HepG2 (cell line): ENCODE data around the gene PPIC. TPM values are rescaled to one million over a fixed set of nuclear protein-coding genes. Genes with fewer than 3 reads are reported as not detected.

Experiments
- ATAC-seq: fragments of 200-7000 bp; cut with Tn5 transposase; 3 replicates; pipeline ENCODE4 v1.9.1; 2020; ENCODE audit warnings: mild to moderate bottlenecking, moderate library complexity
- BruUV-seq: library from RNA; stranded (reverse); fragments of 400-500 nt; replicated peaks from 2 replicates; lab custom pipeline; 2021; lab: Mats Ljungman, UMichigan
- CTCF ChIA-PET: fragments of 300-600 bp; formaldehyde crosslinking; extraction: SDS; loops from one replicate; lab custom pipeline; 2021; ENCODE audit warnings: low total read pairs, inconsistent platforms, low intra/inter-chr PET ratio; lab: Yijun Ruan, JAX
- POLR2A ChIA-PET: fragments of 350-600 bp; sonication (Branson Sonifier 250); formaldehyde crosslinking; loops from one replicate; lab custom pipeline; 2020; ENCODE audit warnings: antibody characterized with exemption, inconsistent platforms; lab: Yijun Ruan, JAX
- DNase-seq: peaks from one replicate; pipeline ENCODE4 v3.0.0-alpha.2; 2015; ENCODE audit warnings: low spot score
- FAIRE-seq: peaks from 3 replicates; lab custom pipeline; 2011; peaks lifted over from hg19 to GRCh38; lab: Jason Lieb, UNC
- H2AFZ ChIP-seq: one replicate; pipeline ENCODE4 v1.6.1; 2011; ENCODE audit warnings: low read length, inconsistent platforms
- H3K27ac ChIP-seq: fragments of 300-600 bp; 3 replicates; pipeline ENCODE4 v1.8.0; 2011; ENCODE audit warnings: mixed run types, mild to moderate bottlenecking, mixed read lengths, low read length, inconsistent platforms; ENCODE audit not compliant: insufficient read depth; ENCODE audit errors: extremely low read length
- H3K27me3 ChIP-seq, 2 experiments: fragments of 200-600 bp in 1 of 2; 2 replicates in 1 of 2; 3 replicates in 1 of 2; pipeline versions ENCODE4 v1.6.0 to v1.8.0; 2011; ENCODE audit warnings: low read length in 2 of 2, mild to moderate bottlenecking in 2 of 2, moderate library complexity in 2 of 2, inconsistent platforms in 1 of 2; ENCODE audit not compliant: insufficient read depth in 2 of 2, control insufficient read depth in 1 of 2
- H3K36me3 ChIP-seq, 2 experiments: fragments of 200-600 bp in 1 of 2; replicated peaks in 1 of 2; 2 replicates in 1 of 2; 3 replicates in 1 of 2; pipeline versions ENCODE4 v1.5.1 to v1.8.0; 2011; ENCODE audit warnings: low read length in 2 of 2, inconsistent platforms in 1 of 2; ENCODE audit not compliant: insufficient read depth in 2 of 2, control insufficient read depth in 1 of 2
- H3K4me1 ChIP-seq: 2 replicates; pipeline ENCODE4 v1.5.1; 2012; ENCODE audit warnings: low read length, inconsistent platforms; ENCODE audit not compliant: insufficient read depth
- H3K4me2 ChIP-seq: 2 replicates; pipeline ENCODE4 v1.6.0; 2011; ENCODE audit warnings: low read depth, low read length, inconsistent platforms
- H3K4me3 ChIP-seq, 3 experiments: fragments of 200-600 bp in 1 of 3; sonication (generic), shearing (Covaris generic) in 1 of 3; replicated peaks in 1 of 3; 2 replicates each; pipeline ENCODE4 v1.5.1; 2011 to 2016; ENCODE audit warnings: low read length in 3 of 3, inconsistent platforms in 2 of 3, low read depth in 2 of 3, mild to moderate bottlenecking in 2 of 3, control low read depth in 1 of 3, mixed read lengths in 1 of 3; ENCODE audit not compliant: insufficient read depth in 1 of 3
- H3K79me2 ChIP-seq: one replicate; pipeline ENCODE4 v1.6.1; 2011; ENCODE audit warnings: low read length, inconsistent platforms; ENCODE audit not compliant: insufficient read depth
- H3K9ac ChIP-seq: 2 replicates; pipeline ENCODE4 v1.6.0; 2011; ENCODE audit warnings: mild to moderate bottlenecking, low read depth, low read length, inconsistent platforms; ENCODE audit not compliant: insufficient read depth
- H3K9me3 ChIP-seq: 2 replicates; pipeline ENCODE4 v1.5.1; 2012; ENCODE audit warnings: mild to moderate bottlenecking, low read length
- H4K20me1 ChIP-seq: 2 replicates; pipeline ENCODE4 v1.6.0; 2011; ENCODE audit warnings: inconsistent platforms, mild to moderate bottlenecking, low read length, moderate library complexity; ENCODE audit not compliant: insufficient read depth
- ARNT2 ChIP-seq: sonication (generic); formaldehyde crosslinking; IDR thresholded peaks from 2 replicates; pipeline ENCODE4 v1.8.0; 2022; ENCODE audit warnings: mild to moderate bottlenecking, low read depth, missing genetic modification reagents, moderate library complexity
- IKZF5 ChIP-seq: IDR thresholded peaks from 2 replicates; pipeline ENCODE4 v1.6.1; 2018; ENCODE audit warnings: missing genetic modification reagents, mild to moderate bottlenecking, missing compliant biosample characterization
- IRF1 ChIP-seq: sonication (generic); formaldehyde crosslinking; IDR thresholded peaks from 2 replicates; pipeline ENCODE4 v1.4.0; 2020; ENCODE audit warnings: low read depth, mild to moderate bottlenecking, missing genetic modification reagents
- KDM4B ChIP-seq: sonication (generic); formaldehyde crosslinking; IDR thresholded peaks from 2 replicates; pipeline ENCODE4 v1.4.0; 2020; ENCODE audit warnings: missing genetic modification reagents
- PCBP1 ChIP-seq: fragments of 200-400 bp; formaldehyde crosslinking; IDR thresholded peaks from 2 replicates; pipeline ENCODE4 v1.6.1; 2017; ENCODE audit warnings: mild to moderate bottlenecking, low read depth, low read length, borderline replicate concordance
- SRY ChIP-seq: sonication (generic); formaldehyde crosslinking; IDR thresholded peaks from 2 replicates; pipeline ENCODE4 v1.8.0; 2022; ENCODE audit warnings: mild to moderate bottlenecking, missing genetic modification reagents
- TAF15 ChIP-seq: fragments of 200-400 bp; formaldehyde crosslinking; IDR thresholded peaks from one replicate; pipeline ENCODE4 v1.6.1; 2018; ENCODE audit warnings: mild to moderate bottlenecking, low read depth, low read length; ENCODE audit not compliant: poor library complexity, severe bottlenecking
- TBP ChIP-seq: sonication (generic); formaldehyde crosslinking; IDR thresholded peaks from 2 replicates; pipeline ENCODE4 v1.5.0; 2020; ENCODE audit warnings: missing genetic modification reagents
- THAP11 ChIP-seq: IDR thresholded peaks from 2 replicates; pipeline ENCODE4 v1.6.1; 2016; ENCODE audit warnings: missing biosample characterization, missing genetic modification reagents
- ZBTB39 ChIP-seq: sonication (generic); formaldehyde crosslinking; IDR thresholded peaks from 2 replicates; pipeline ENCODE4 v1.5.0; 2020; ENCODE audit warnings: missing genetic modification reagents
- ZNF253 ChIP-seq: sonication (generic); formaldehyde crosslinking; IDR thresholded peaks from 2 replicates; pipeline ENCODE4 v1.8.0; 2022; ENCODE audit warnings: mild to moderate bottlenecking, missing genetic modification reagents, borderline replicate concordance
- ZNF44 ChIP-seq: sonication (generic); formaldehyde crosslinking; IDR thresholded peaks from 2 replicates; pipeline ENCODE4 v1.5.1; 2020; ENCODE audit warnings: mild to moderate bottlenecking, missing genetic modification reagents
- ZNF570 ChIP-seq: sonication (generic); formaldehyde crosslinking; IDR thresholded peaks from 2 replicates; pipeline ENCODE4 v1.4.0; 2020; ENCODE audit warnings: mild to moderate bottlenecking, missing genetic modification reagents, borderline replicate concordance
- WGBS: methylation state at CpG from one replicate; pipeline ENCODE4 v1.1.6; 2017; ENCODE audit warnings: low lambda C conversion rate; 5-methylcytosine and 5-hydroxymethylcytosine counted together
- in situ Hi-C: cut with HindIII; loops from 2 replicates; pipeline ENCODE4 v1.10.0; 2017; ENCODE audit warnings: low pct_unique_long_range_greater_than_20kb; ENCODE audit not compliant: extremely low pct_ligation_motif_present
- intact Hi-C: fragments of 100-400 bp; cut with micrococcal nuclease; formaldehyde crosslinking; loops from one replicate; pipeline ENCODE4 v1.10.0; 2022; ENCODE audit not compliant: unreplicated experiment
- polyA plus RNA-seq, 8 experiments: library from polyadenylated mRNA; depleted of rRNA in 3 of 8; stranded (reverse) in 7 of 8; unstranded in 1 of 8; fragments of >200 nt; fragmentation: Illumina TruSeq in 4 of 8; extraction: Trizol in 4 of 8; gene quantifications; 2 replicates each; pipeline versions ENCODE4 v1.2.1 to v1.2.3, GENCODE V29; 2011 to 2016; ENCODE audit warnings: low read depth in 4 of 8, missing spikeins in 1 of 8, mixed read lengths in 1 of 8; ENCODE audit not compliant: insufficient read depth in 1 of 8
- total RNA-seq, 5 experiments: library from RNA; depleted of rRNA; stranded (reverse); fragments of >200 nt; fragmentation: Illumina TruSeq; extraction: Trizol; gene quantifications; 2 replicates each; pipeline ENCODE4 v1.2.3, GENCODE V29; 2016; ENCODE audit warnings: low read depth in 1 of 5
- TF ChIP-seq, protein P1 (sequence below): sonication (generic); formaldehyde crosslinking; IDR thresholded peaks from 2 replicates; pipeline ENCODE4 v1.8.0; 2022; ENCODE audit warnings: low read depth, missing genetic modification reagents
- TF ChIP-seq, protein P2 (sequence below): sonication (generic); formaldehyde crosslinking; IDR thresholded peaks from 2 replicates; pipeline ENCODE4 v1.8.0; 2022; ENCODE audit warnings: mild to moderate bottlenecking, missing genetic modification reagents

The PPIC gene
- total and polyA plus RNA-seq, 2 of the 13 experiments (the other 11 are each of a cell fraction or from before 2014, with no cell fraction given), result 6.2 to 17.2 TPM

DNA sequence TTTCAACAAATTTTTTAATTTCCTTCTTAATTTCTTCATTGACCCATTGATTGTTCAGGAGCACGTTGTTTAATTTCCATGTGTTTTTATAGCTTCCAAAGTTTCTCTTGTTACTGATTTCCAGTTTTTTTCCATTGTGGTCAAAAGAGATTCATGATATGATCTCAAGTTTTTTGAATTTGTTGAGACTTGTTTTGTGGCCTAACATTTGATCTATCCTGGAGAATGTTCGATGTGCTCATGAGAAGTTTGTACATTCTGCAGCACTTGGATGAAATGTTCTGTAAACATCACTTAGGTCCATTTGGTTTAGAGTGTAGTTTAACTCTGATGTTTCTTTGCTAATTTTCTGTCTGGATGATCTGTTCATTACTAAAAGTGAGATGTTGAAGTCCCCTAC is 14.7 kb upstream of the PPIC start (continued):
- TF ChIP-seq IKZF5 (CRISPR knock-in tag) (no peak), KDM4B (CRISPR knock-in tag) (no peak)
- TF ChIP-seq, protein P1, sequence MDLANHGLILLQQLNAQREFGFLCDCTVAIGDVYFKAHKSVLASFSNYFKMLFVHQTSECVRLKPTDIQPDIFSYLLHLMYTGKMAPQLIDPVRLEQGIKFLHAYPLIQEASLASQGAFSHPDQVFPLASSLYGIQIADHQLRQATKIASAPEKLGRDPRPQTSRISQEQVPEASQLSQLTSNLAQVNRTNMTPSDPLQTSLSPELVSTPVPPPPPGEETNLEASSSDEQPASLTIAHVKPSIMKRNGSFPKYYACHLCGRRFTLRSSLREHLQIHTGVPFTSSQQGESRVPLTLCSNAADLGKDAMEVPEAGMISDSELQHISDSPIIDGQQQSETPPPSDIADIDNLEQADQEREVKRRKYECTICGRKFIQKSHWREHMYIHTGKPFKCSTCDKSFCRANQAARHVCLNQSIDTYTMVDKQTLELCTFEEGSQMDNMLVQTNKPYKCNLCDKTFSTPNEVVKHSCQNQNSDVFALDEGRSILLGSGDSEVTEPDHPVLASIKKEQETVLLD (CRISPR knock-in tag), result no peak
- TF ChIP-seq, all 625 proteins: peak for 0

GRCh38 chr5:123047706-123048105 is 11.2 kb upstream of the PPIC start:
- Histone ChIP-seq H2AFZ (no peak overlapping the region), H3K9me3 (no peaks in the 10 kb centered on the region), H3K4me2 (no peak overlapping the region), H3K36me3 (no peaks in the 10 kb centered on the region), H3K9ac (no peak overlapping the region), H3K79me2 (no peaks in the 10 kb centered on the region), H3K27me3 (no peaks in the 10 kb centered on the region), H3K4me1 (no peaks in the 10 kb centered on the region), H3K27ac (no peak overlapping the region), H4K20me1 (no peaks in the 10 kb centered on the region), H3K4me3 (no peak overlapping the region)
- no peak for DNase-seq
- no peak for FAIRE-seq
- CTCF ChIA-PET, result no interaction called here
- no peak for ATAC-seq
- WGBS, result 6% methylated on average over 1 of the region's 1 CpG
- POLR2A ChIA-PET, result no interaction called here
- intact Hi-C loops, result no loop called here
- in situ Hi-C loops, result no loop called here
- BruUV-seq, result no TSS peak
- TF ChIP-seq THAP11 (CRISPR knock-in tag) (no peak), SRY (no peak), ZBTB39 (CRISPR knock-in tag) (no peak), IRF1 (CRISPR knock-in tag) (no peak), TBP (CRISPR knock-in tag) (no peak), ZNF253 (CRISPR knock-in tag) (no peak), IKZF5 (CRISPR knock-in tag) (no peak), PCBP1 (no peak), TAF15 (no peak), ARNT2 (CRISPR knock-in tag) (no peak), ZNF44 (CRISPR knock-in tag) (no peak), ZNF570 (no peak)
- TF ChIP-seq, protein P2, sequence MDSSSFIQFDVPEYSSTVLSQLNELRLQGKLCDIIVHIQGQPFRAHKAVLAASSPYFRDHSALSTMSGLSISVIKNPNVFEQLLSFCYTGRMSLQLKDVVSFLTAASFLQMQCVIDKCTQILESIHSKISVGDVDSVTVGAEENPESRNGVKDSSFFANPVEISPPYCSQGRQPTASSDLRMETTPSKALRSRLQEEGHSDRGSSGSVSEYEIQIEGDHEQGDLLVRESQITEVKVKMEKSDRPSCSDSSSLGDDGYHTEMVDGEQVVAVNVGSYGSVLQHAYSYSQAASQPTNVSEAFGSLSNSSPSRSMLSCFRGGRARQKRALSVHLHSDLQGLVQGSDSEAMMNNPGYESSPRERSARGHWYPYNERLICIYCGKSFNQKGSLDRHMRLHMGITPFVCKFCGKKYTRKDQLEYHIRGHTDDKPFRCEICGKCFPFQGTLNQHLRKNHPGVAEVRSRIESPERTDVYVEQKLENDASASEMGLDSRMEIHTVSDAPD, result no peak
